GM13977 (cell line): ENCODE measurements around the gene CFAP92.

Experiments
- DNase-seq: peaks from one replicate; pipeline ENCODE4 v3.0.0; 2012; ENCODE audit warnings: low spot score
- in situ Hi-C: fragments of 300-500 bp; cut with MboI; formaldehyde crosslinking; loops from one replicate; pipeline ENCODE4 v1.12.0; 2022; ENCODE audit warnings: low sequenced_read_pairs, low pct_unique_long_range_greater_than_20kb, mixed read lengths, inconsistent platforms; ENCODE audit not compliant: unreplicated experiment
- TF ChIP-seq, protein P1 (sequence below): IDR thresholded peaks from 2 replicates; pipeline ENCODE4 v1.5.1; 2012; ENCODE audit warnings: mild to moderate bottlenecking, control low read depth; ENCODE audit not compliant: insufficient read depth; ENCODE audit errors: extremely low read depth, missing control alignments

Gene CFAP92

DNA sequence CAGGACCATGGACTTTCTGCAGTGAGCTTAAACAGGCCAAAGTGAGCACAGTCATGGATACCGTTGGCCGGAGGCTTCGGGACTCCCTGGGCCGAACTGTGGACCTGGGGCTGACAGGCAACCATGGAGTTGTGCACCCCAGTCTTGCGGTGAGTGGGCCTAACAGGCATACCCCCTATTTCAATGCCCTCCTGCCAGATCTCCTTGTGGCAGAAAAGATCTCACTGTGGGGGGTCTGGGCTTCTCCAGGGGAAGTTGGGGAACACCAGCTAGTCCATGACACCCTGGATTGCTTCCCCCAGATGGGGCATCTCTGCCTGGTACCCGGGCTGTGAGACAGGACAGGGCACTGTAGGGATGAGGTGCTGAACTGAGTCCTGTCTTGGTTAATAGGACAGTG lies 84.9 kb downstream of the CFAP92 start:
- TF ChIP-seq, protein P1, sequence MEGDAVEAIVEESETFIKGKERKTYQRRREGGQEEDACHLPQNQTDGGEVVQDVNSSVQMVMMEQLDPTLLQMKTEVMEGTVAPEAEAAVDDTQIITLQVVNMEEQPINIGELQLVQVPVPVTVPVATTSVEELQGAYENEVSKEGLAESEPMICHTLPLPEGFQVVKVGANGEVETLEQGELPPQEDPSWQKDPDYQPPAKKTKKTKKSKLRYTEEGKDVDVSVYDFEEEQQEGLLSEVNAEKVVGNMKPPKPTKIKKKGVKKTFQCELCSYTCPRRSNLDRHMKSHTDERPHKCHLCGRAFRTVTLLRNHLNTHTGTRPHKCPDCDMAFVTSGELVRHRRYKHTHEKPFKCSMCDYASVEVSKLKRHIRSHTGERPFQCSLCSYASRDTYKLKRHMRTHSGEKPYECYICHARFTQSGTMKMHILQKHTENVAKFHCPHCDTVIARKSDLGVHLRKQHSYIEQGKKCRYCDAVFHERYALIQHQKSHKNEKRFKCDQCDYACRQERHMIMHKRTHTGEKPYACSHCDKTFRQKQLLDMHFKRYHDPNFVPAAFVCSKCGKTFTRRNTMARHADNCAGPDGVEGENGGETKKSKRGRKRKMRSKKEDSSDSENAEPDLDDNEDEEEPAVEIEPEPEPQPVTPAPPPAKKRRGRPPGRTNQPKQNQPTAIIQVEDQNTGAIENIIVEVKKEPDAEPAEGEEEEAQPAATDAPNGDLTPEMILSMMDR = no peak
- in situ Hi-C loops = no loop called here
- no peak for DNase-seq

DNA sequence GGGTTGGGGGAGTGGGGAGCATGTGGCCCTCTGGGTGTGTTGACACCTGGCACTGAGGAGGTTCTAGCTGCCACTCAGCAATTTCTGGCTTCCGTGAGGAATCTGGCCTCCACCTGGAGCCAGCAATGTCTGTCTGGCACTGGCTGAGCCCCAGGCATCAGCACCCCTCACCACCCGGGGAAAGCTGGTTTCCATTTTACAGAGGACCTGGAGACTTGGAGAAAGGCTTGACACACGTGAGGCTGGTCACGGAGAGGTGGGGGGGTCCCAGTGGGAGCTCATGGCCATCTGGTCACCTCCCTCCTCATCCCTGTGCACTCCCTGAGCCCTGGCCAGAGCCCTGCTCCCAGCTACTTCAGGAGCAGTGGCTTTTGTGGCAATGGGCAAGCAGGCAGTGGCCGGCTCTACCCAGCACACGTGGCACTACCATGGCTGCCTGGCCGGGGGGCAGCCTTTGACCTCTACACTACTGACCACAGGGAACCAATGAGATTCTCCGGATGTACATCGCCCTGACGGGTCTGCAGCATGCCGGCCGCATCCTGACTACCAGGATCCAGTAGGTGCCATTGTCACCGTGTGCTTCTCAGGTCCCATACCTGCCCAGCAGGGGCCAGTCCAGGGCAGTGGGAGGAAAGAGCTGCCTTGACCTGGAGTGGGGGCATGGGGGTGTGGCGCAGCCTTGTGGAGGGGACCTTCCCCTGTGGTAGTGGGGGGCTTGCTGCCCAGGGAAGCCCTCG lies 86.0 kb downstream of the CFAP92 start:
- in situ Hi-C loops = no loop called here
- TF ChIP-seq, protein P1 = no peak

DNA sequence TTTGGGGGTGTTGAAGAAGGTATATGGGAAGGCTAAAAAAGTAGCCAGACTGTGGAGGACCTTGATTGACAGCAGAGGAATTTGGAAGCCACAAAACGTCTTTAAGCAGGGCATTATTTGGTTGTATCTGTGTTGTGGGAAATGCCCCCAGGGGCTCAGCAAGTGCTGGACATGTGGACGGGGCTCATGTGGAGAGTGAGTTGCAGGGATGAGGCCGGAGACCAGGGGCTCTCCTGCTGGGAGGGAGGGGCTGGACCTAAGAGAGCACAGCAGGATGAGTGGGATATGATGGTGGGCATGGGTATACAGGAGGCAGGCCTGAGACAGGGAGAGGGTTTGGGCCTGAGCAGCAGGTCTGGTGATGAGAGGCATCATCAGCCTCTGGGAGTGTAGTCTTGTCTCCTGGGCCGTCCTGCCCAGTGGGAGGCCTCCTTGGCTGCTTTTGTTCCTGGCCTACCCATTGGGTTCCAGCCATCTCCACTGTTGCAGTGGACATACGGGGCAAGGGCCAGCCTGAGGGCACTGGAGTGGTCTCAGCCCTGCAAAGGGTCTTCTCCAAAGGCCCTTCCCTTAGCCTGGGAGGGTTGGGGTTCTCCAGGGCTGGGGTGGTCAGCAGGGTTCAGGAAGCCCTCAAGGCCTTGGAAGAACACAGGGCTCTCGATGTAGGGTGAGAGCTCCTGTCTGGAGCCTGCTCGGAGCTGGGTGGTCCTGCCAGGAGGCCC lies 86.9 kb downstream of the CFAP92 start:
- TF ChIP-seq, protein P1 = no peak
- DNase-seq = no peak
- in situ Hi-C loops = no loop called here

More for the DNA sequence above, 86.0 kb downstream of the CFAP92 start:
- DNase-seq = no peak

DNA sequence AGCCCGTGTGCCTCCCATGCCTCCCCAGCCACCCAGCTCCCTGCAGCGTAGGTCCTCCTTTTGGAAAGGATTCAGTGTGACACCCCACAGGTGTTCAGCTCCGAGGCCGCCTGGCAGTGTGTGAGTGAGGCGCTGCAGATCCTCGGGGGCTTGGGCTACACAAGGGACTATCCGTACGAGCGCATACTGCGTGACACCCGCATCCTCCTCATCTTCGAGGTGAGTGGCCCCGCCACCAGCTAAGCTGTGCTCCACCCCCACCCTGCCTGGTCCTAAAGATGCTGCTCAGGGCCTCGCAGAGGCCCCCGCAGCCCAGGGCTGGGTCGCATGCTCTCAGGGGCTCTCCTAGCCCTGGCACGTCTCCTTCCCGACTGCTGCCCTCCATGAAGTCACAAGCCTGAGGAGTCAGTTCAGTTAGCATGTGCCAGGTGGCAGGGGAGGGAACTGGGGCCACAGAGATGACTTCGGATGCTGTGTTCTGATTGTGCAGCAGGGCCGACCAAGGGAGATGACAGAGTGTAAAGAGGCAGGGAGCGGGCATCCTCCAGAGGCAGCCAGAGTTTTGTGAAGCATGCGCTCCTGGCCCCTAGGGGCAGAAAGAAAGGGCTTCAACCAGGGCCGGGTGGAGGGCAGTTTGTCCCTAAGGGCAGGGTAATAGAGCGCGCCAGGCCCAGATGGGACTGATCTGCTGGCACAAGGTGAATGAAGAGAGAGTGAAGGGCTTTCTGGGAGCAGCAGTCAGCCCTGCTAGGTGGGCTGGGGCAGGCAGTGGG lies 87.7 kb downstream of the CFAP92 start:
- no peak for DNase-seq
- in situ Hi-C loops = no loop called here
- TF ChIP-seq, protein P1 = no peak

DNA sequence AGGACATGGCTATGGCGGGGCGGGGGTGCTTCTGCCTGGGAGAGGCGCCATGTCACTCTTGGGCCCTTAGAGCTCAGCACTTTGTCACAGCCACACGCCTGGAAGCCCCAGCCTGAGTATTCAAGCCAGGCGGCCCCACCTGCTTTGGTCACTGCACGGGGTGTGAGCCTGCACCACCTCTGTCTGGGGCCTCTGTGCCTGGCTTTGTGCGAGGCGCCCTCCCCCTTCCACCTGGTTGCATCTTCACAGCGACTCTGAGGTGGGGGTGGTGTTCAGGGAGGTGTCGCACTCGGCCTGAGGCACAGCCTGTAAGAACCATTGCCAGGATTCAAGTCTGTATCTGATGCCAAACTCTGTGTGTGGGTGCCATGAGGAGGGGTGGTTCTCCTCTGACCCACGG lies 90.4 kb downstream of the CFAP92 start:
- DNase-seq = no peak
- TF ChIP-seq, protein P1 = no peak
- in situ Hi-C loops = no loop called here

DNA sequence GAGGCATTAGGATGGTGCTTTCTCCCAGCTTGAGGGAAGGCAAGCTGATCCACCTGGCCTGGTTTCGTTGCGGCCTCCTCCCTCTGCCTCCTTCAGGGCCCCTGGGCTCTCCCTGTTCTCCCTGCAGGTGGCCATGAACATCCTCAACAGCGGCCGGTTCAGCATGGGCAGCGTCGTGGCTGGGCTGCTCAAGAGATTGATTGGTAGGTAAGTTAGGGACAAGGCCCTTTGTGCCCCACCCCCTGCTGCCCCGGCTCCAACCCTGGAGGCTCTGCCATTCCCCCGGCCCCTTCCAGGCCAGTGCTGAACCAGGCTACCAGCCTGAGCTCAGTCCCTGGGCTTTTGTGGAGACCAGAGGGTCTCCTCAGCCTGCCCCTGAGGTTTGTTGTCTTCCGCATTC lies 91.5 kb downstream of the CFAP92 start:
- in situ Hi-C loops = no loop called here
- TF ChIP-seq, protein P1 = no peak
- DNase-seq = no peak
